ENCODE measurements around the gene APLN. TPM values are rescaled to one million over a fixed set of nuclear protein-coding genes. Genes with fewer than 3 reads are reported as not detected.
A peak's percentile ranks its signal among the peaks of the same experiment; 100 is the strongest.

APLN gene
- total RNA-seq, 1 experiment from 2014 or later = 8.5 TPM

DNA sequence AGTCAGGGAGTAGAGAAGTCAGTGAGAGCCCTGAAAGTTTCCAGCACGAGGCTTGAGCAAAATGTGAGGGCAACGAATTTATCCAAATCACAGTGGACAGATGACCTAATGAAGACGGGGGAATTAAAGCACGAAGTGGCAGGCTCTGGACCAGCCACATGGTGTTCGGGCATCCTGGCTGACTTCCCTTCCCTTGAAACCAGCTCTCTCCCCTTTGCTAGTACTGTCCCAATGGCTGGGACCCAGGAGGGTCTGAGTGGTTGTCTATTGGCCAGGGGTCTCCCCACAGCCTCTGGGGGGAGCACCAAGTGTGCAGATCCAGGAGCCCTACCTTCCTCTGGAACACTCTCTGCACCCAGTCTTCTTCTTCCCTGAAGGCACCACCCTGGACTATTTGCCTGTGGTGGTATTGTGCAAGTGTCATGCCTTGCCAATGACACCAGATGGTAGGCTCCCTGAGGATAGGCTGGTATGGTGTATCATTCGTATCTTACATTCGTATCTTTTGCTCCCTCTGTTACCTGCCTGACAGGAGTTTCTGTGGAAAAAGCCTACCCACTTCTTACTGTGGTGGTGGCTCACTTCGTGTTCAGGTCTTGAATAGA, 2.1 kb downstream of the APLN start:
- ATAC-seq (no peak), DNase-seq (no peak)
- no peaks in the 10 kb centered on the region for H3K9me2 ChIP-seq (replicated peaks; ENCODE audit: low read length)
- H3K4me1 ChIP-seq (ENCODE audit: insufficient read depth, low read length) = peaks cover 21% of the 10 kb centered on the region
- no peaks in the 10 kb centered on the region for H4K20me1 ChIP-seq (ENCODE audit: low read length)
- no peak overlapping the region for H2AFZ ChIP-seq (ENCODE audit: low read length)
- peak overlapping the region; percentile 99 for H3K4me2 ChIP-seq (ENCODE audit: low read length)
- H3K79me2 ChIP-seq (ENCODE audit: low read length) = 0 out of 2 replicates have a peak, but pooled peaks cover 6% of the 10 kb centered on the region
- no peak overlapping the region for H3K4me3 ChIP-seq (ENCODE audit: low read length)
- H3K27ac ChIP-seq (ENCODE audit: low read length) = no peak overlapping the region
- H3F3A ChIP-seq (ENCODE audit: low read length, unreplicated experiment) = no peaks in the 10 kb centered on the region
- H3K27me3 ChIP-seq (ENCODE audit: low read length) = no peaks in the 10 kb centered on the region
- H3K36me3 ChIP-seq (ENCODE audit: low read depth, low read length) = no peaks in the 10 kb centered on the region
- ChIA-PET CTCF (no interaction called here), POLR2A (ENCODE audit: unreplicated experiment) (no interaction called here)
- H3K9me3 ChIP-seq (ENCODE audit: low read length) = no peaks in the 10 kb centered on the region
- TF ChIP-seq, protein P1, sequence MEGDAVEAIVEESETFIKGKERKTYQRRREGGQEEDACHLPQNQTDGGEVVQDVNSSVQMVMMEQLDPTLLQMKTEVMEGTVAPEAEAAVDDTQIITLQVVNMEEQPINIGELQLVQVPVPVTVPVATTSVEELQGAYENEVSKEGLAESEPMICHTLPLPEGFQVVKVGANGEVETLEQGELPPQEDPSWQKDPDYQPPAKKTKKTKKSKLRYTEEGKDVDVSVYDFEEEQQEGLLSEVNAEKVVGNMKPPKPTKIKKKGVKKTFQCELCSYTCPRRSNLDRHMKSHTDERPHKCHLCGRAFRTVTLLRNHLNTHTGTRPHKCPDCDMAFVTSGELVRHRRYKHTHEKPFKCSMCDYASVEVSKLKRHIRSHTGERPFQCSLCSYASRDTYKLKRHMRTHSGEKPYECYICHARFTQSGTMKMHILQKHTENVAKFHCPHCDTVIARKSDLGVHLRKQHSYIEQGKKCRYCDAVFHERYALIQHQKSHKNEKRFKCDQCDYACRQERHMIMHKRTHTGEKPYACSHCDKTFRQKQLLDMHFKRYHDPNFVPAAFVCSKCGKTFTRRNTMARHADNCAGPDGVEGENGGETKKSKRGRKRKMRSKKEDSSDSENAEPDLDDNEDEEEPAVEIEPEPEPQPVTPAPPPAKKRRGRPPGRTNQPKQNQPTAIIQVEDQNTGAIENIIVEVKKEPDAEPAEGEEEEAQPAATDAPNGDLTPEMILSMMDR (conservative IDR thresholded peaks at IDR 0.05; ENCODE audit: low read depth, low read length) = no peak
- no peak overlapping the region for H3K9ac ChIP-seq (ENCODE audit: low read length)
- intact Hi-C loops (cut with micrococcal nuclease) = no loop called here
- no TSS peak for BruUV-seq (replicated peaks)

DNA sequence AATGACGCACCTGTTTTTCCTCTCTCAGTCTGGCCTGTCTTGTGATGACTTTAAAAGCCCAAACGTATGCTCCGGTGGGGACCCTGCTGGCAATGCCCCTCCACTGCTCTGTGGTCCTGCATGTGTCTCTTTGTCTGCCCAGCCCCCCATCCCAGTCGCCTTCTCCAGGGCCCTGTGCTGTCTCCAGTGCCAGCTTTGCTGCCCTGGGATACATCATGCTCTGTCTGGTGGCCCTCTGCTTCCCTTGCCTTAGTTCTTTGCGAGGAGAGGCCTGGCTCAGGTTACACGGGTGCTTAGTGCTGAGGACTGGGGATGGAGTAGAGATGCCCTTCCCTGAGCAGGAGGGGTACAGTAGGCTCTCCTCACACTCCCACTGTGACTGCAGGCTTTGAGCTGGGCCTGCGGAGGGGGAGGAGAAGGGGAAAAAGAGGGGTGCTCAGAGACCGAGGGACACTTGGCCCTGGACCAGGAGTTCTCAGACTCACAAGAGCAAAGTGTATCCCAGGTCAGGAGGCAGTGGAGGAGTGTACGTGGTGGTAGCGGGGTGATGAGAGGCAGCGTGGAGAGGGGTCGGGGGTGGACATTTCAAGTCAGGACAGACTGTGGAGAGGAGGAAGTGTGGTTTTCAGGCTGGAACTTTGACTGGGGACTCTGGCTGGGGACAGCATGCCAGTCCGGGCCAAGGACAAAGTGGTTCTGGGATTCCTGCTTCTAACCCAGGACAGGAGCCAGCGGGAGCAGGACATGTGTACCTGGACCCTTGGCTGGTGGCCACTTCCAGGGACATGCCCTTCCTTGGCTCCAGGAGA, 2.8 kb downstream of the APLN start:
- DNase-seq = no peak
- Histone ChIP-seq H3K4me3 (ENCODE audit: low read length) (no peak overlapping the region), H3K4me1 (ENCODE audit: insufficient read depth, low read length) (peaks cover 21% of the 10 kb centered on the region), H3K9me3 (ENCODE audit: low read length) (no peaks in the 10 kb centered on the region), H2AFZ (ENCODE audit: low read length) (no peak overlapping the region), H3K27ac (ENCODE audit: low read length) (no peak overlapping the region), H3K27me3 (ENCODE audit: low read length) (no peaks in the 10 kb centered on the region), H3F3A (ENCODE audit: low read length, unreplicated experiment) (no peaks in the 10 kb centered on the region), H3K9me2 (replicated peaks; ENCODE audit: low read length) (no peaks in the 10 kb centered on the region), H3K79me2 (ENCODE audit: low read length) (0 out of 2 replicates have a peak, but pooled peaks cover 6% of the 10 kb centered on the region), H3K36me3 (ENCODE audit: low read depth, low read length) (no peaks in the 10 kb centered on the region), H3K4me2 (ENCODE audit: low read length) (no peak overlapping the region), H4K20me1 (ENCODE audit: low read length) (no peaks in the 10 kb centered on the region), H3K9ac (ENCODE audit: low read length) (no peak overlapping the region)
- intact Hi-C loops (cut with micrococcal nuclease) = no loop called here
- TF ChIP-seq EZH2phosphoT487 (IDR thresholded peaks at IDR 0.05; ENCODE audit: borderline replicate concordance, low read length) (no peak), EZH2 (IDR thresholded peaks at IDR 0.05; ENCODE audit: low read length, unreplicated experiment) (no peak)
- TF ChIP-seq, protein P1 (conservative IDR thresholded peaks at IDR 0.05; ENCODE audit: low read depth, low read length) = no peak
- ChIA-PET CTCF (no interaction called here), POLR2A (ENCODE audit: unreplicated experiment) (no interaction called here)
- BruUV-seq (replicated peaks) = no TSS peak
- no peak for ATAC-seq
